H1 (cell line): Measurements from ENCODE around the gene RAB3B. TPM values are rescaled to one million over a fixed set of nuclear protein-coding genes. Genes with fewer than 3 reads are reported as not detected.

Source experiments
- BACH1 ChIP-seq: IDR thresholded peaks from 2 replicates; pipeline ENCODE4 v1.6.1; 2012; ENCODE audit warnings: low read length, improper control_type of control experiment
- BCL11A ChIP-seq, 2 experiments: IDR thresholded peaks; one replicate each; pipeline ENCODE4 v1.6.1; 2011; ENCODE audit warnings: low read depth in 2 of 2, low read length in 2 of 2, mild to moderate bottlenecking in 2 of 2
- CHD7 ChIP-seq: fragments of 300-600 bp; sonication (generic); IDR thresholded peaks from 2 replicates; pipeline ENCODE4 v1.7.1; 2012; ENCODE audit warnings: low read length, moderate library complexity, mild to moderate bottlenecking, inconsistent platforms; ENCODE audit not compliant: insufficient replicate concordance
- CTBP2 ChIP-seq: IDR thresholded peaks from 2 replicates; pipeline ENCODE4 v1.7.0; 2011; ENCODE audit warnings: borderline replicate concordance, mild to moderate bottlenecking, moderate library complexity, mixed read lengths, low read length; ENCODE audit not compliant: insufficient read depth, insufficient read length
- EP300 ChIP-seq, 2 experiments: IDR thresholded peaks; 1 replicate in 1 of 2; 2 replicates in 1 of 2; pipeline ENCODE4 v1.6.1; 2011 to 2012; ENCODE audit warnings: low read depth in 2 of 2, low read length in 2 of 2, mild to moderate bottlenecking in 2 of 2, borderline replicate concordance in 1 of 2, inconsistent platforms in 1 of 2, moderate library complexity in 1 of 2
- GTF2F1 ChIP-seq: IDR thresholded peaks from 2 replicates; pipeline ENCODE4 v1.6.1; 2012; ENCODE audit warnings: low read depth, low read length, improper control_type of control experiment, borderline replicate concordance
- POLR2A ChIP-seq, 2 experiments: IDR thresholded peaks; 1 replicate in 1 of 2; 2 replicates in 1 of 2; pipeline ENCODE4 v1.6.1; 2011; ENCODE audit warnings: low read depth in 2 of 2, low read length in 2 of 2, mild to moderate bottlenecking in 2 of 2; ENCODE audit errors: control extremely low read depth in 1 of 2
- RFX5 ChIP-seq: IDR thresholded peaks from 2 replicates; pipeline ENCODE4 v1.6.1; 2011; ENCODE audit warnings: low read depth, low read length, improper control_type of control experiment, borderline replicate concordance
- TAF1 ChIP-seq: IDR thresholded peaks from 2 replicates; pipeline ENCODE4 v1.6.1; 2011; ENCODE audit warnings: mild to moderate bottlenecking, low read depth, low read length
- TAF7 ChIP-seq: optimal IDR thresholded peaks from 2 replicates; pipeline ENCODE3; 2011; ENCODE audit warnings: low read depth, mild to moderate bottlenecking, inconsistent platforms, low read length, moderate library complexity, borderline replicate concordance
- polyA plus RNA-seq, 7 experiments: library from polyadenylated mRNA; depleted of rRNA in 3 of 7; stranded (reverse) in 5 of 7; unstranded in 2 of 7; fragments of >200 nt in 5 of 7; fragments of 200-250 nt in 2 of 7; gene quantifications; 1 replicate in 5 of 7; 2 replicates in 1 of 7; 4 replicates in 1 of 7; pipeline versions ENCODE4 v1.2.1 to v1.2.3, GENCODE V29; 2011 to 2013; ENCODE audit warnings: missing spikeins in 2 of 7, mixed read lengths in 2 of 7
- total RNA-seq: library from RNA; stranded (reverse); fragmentation: NEBNext Ultra II Directional; extraction: Animal tissue kit (Norgen Biotek cat#: 25700); gene quantifications from 2 replicates; pipeline ENCODE4 v1.2.1, GENCODE V29; 2021

RAB3B gene
- total and polyA plus RNA-seq, 2 of the 8 experiments (the other 6 are each of a cell fraction or from before 2014, with no cell fraction given) = 12.5 to 36.8 TPM

- no peak for TF ChIP-seq CHD7
- TF ChIP-seq TAF1 = no peak
- no peak for TF ChIP-seq GTF2F1
- no peak for TF ChIP-seq BCL11A (IDR thresholded peaks at IDR 0.05; ENCODE audit: low read depth in 2 of 2, low read length in 2 of 2)
- TF ChIP-seq EP300 (IDR thresholded peaks at IDR 0.05; ENCODE audit: borderline replicate concordance in 1 of 2, low read depth in 2 of 2, low read length in 2 of 2) = no peak
- TF ChIP-seq CTBP2 = no peak
- TF ChIP-seq POLR2A (IDR thresholded peaks at IDR 0.05; ENCODE audit: control extremely low read depth in 1 of 2, low read depth in 2 of 2, low read length in 2 of 2) = no peak
- no peak for TF ChIP-seq TAF7
- no peak for TF ChIP-seq BACH1
- no peak for TF ChIP-seq RFX5
- TF ChIP-seq, all 59 proteins: peak for 0
Measured at GRCh38 chr1:51958824-51959223, 31.7 kb downstream of the RAB3B start (continued).
